Caco-2 (cell line): Measurements from ENCODE around the gene CD99L2. TPM values are rescaled to one million over a fixed set of nuclear protein-coding genes. Genes with fewer than 3 reads are reported as not detected.

Source experiments
- BruUV-seq: library from RNA; stranded (reverse); fragments of 400-500 nt; replicated peaks from 2 replicates; lab custom pipeline; 2021; lab: Mats Ljungman, UMichigan
- CTCF ChIA-PET: fragments of 300-600 bp; sonication (Branson Sonifier 250); formaldehyde crosslinking; loops from one replicate; lab custom pipeline; 2022; ENCODE audit warnings: antibody characterized with exemption; lab: Charles Lee
- POLR2A ChIA-PET: fragments of 300-600 bp; sonication (Branson Sonifier 250); formaldehyde crosslinking; loops from one replicate; lab custom pipeline; 2022; ENCODE audit warnings: antibody characterized with exemption; lab: Charles Lee
- DNase-seq, 2 experiments: peaks; one replicate each; pipeline versions ENCODE4 v3.0.0 to v3.0.0-alpha.2; 2020 to 2022
- H3K27me3 ChIP-seq: replicated peaks from 2 replicates; pipeline ENCODE4 v1.6.0; 2011; ENCODE audit warnings: low read length; ENCODE audit not compliant: control insufficient read depth, insufficient read depth
- H3K36me3 ChIP-seq: 2 replicates; pipeline ENCODE4 v1.5.1; 2011; ENCODE audit warnings: low read length; ENCODE audit not compliant: control insufficient read depth, insufficient read depth
- H3K4me1 ChIP-seq: fragments of 250-450 bp; sonication (Bioruptor Pico); 2 replicates; pipeline ENCODE4 v1.5.1; 2020; ENCODE audit warnings: mild to moderate bottlenecking
- H3K4me3 ChIP-seq: 2 replicates; pipeline ENCODE4 v1.5.1; 2011; ENCODE audit warnings: low read depth, mild to moderate bottlenecking, control low read depth, low read length
- H3K9me3 ChIP-seq: fragments of 250-450 bp; sonication (Bioruptor Pico); 2 replicates; pipeline ENCODE4 v1.5.1; 2020; ENCODE audit warnings: mild to moderate bottlenecking, moderate library complexity
- H3K27ac Mint-ChIP-seq: one replicate; pipeline ENCODE4 v1.8.0; 2022; ENCODE audit warnings: mixed read lengths; ENCODE audit not compliant: unreplicated experiment
- H3K27me3 Mint-ChIP-seq: one replicate; pipeline ENCODE4 v1.8.0; 2022; ENCODE audit warnings: mixed read lengths; ENCODE audit not compliant: insufficient read depth, unreplicated experiment
- H3K36me3 Mint-ChIP-seq: one replicate; pipeline ENCODE4 v1.8.0; 2022; ENCODE audit warnings: mild to moderate bottlenecking, mixed read lengths; ENCODE audit not compliant: insufficient read depth, unreplicated experiment
- H3K4me1 Mint-ChIP-seq: one replicate; pipeline ENCODE4 v1.8.0; 2022; ENCODE audit warnings: low read depth, mixed read lengths; ENCODE audit not compliant: unreplicated experiment
- H3K4me3 Mint-ChIP-seq: one replicate; pipeline ENCODE4 v1.8.0; 2022; ENCODE audit warnings: mild to moderate bottlenecking, moderate library complexity, mixed read lengths; ENCODE audit not compliant: unreplicated experiment
- H3K9me3 Mint-ChIP-seq: one replicate; pipeline ENCODE4 v1.8.0; 2022; ENCODE audit warnings: mixed read lengths; ENCODE audit not compliant: unreplicated experiment
- CTCF ChIP-seq, 2 experiments: fragments of 200-600 bp in 1 of 2; IDR thresholded peaks; 1 replicate in 1 of 2; 2 replicates in 1 of 2; pipeline versions ENCODE4 v1.5.1 to v1.8.0; 2011 to 2022; ENCODE audit warnings: antibody characterized with exemption in 1 of 2, control low read depth in 1 of 2, inconsistent platforms in 1 of 2, low read depth in 1 of 2, low read length in 1 of 2, mild to moderate bottlenecking in 1 of 2, moderate library complexity in 1 of 2; ENCODE audit not compliant: insufficient read depth in 1 of 2, severe bottlenecking in 1 of 2, unreplicated experiment in 1 of 2
- intact Hi-C: fragments of 100-400 bp; cut with micrococcal nuclease; formaldehyde crosslinking; loops from one replicate; pipeline ENCODE4 v1.10.0; 2022; ENCODE audit not compliant: unreplicated experiment
- total RNA-seq: library from RNA; stranded (reverse); gene quantifications from 2 replicates; pipeline ENCODE4 v1.2.3, GENCODE V29; 2022

CD99L2 gene
- total RNA-seq, 1 experiment from 2014 or later = 8.6 TPM

GRCh38 chrX:150767475-150768131 lies 130.9 kb downstream of the CD99L2 start:
- Mint-ChIP-seq H3K4me1 (no peaks in the 10 kb centered on the region), H3K27me3 (no peaks in the 10 kb centered on the region), H3K27ac (no peak overlapping the region), H3K4me3 (no peak overlapping the region), H3K36me3 (peaks cover 11% of the 10 kb centered on the region), H3K9me3 (no peaks in the 10 kb centered on the region)
- Histone ChIP-seq H3K4me3 (no peak overlapping the region), H3K9me3 (no peaks in the 10 kb centered on the region), H3K4me1 (no peaks in the 10 kb centered on the region), H3K36me3 (no peaks in the 10 kb centered on the region), H3K27me3 (no peaks in the 10 kb centered on the region)
- POLR2A ChIA-PET = no interaction called here
- no TSS peak for BruUV-seq
- no peak for TF ChIP-seq CTCF (IDR thresholded peaks at IDR 0.05; ENCODE audit: insufficient read depth in 1 of 2, low read depth in 1 of 2, low read length in 1 of 2, severe bottlenecking in 1 of 2, unreplicated experiment in 1 of 2)
- DNase-seq = no peak
- intact Hi-C loops = loop anchor here (1.0 kb wide), 1 partner anchor 237 kb away; no protein-coding TSS in a partner anchor
- CTCF ChIA-PET = no interaction called here

GRCh38 chrX:150767045-150767395 lies 131.4 kb downstream of the CD99L2 start:
- BruUV-seq = no TSS peak

GRCh38 chrX:150766351-150767044 lies 132.0 kb downstream of the CD99L2 start:
- CTCF ChIA-PET = no interaction called here

More at GRCh38 chrX:150767045-150767395, 131.4 kb downstream of the CD99L2 start:
- Histone ChIP-seq H3K9me3 (no peaks in the 10 kb centered on the region), H3K36me3 (no peaks in the 10 kb centered on the region), H3K4me1 (no peaks in the 10 kb centered on the region), H3K4me3 (no peak overlapping the region), H3K27me3 (no peaks in the 10 kb centered on the region)
- TF ChIP-seq CTCF (IDR thresholded peaks at IDR 0.05; ENCODE audit: insufficient read depth in 1 of 2, low read depth in 1 of 2, low read length in 1 of 2, severe bottlenecking in 1 of 2, unreplicated experiment in 1 of 2) = no peak
- H3K36me3 Mint-ChIP-seq = peaks cover 14% of the 10 kb centered on the region
- ChIA-PET POLR2A (no interaction called here), CTCF (no interaction called here)
- no peak overlapping the region for H3K4me3 Mint-ChIP-seq
- H3K9me3 Mint-ChIP-seq = no peaks in the 10 kb centered on the region
- intact Hi-C loops = loop anchor here (1.0 kb wide), 1 partner anchor 237 kb away; no protein-coding TSS in a partner anchor
- H3K4me1 Mint-ChIP-seq = no peaks in the 10 kb centered on the region
- no peaks in the 10 kb centered on the region for H3K27me3 Mint-ChIP-seq
- DNase-seq = no peak
- no peak overlapping the region for H3K27ac Mint-ChIP-seq

More at GRCh38 chrX:150766351-150767044, 132.0 kb downstream of the CD99L2 start:
- no peak overlapping the region for H3K4me3 Mint-ChIP-seq
- POLR2A ChIA-PET = no interaction called here
- H3K9me3 ChIP-seq = no peaks in the 10 kb centered on the region
- H3K27ac Mint-ChIP-seq = no peak overlapping the region
- peak in 1 of 2 experiments; percentile 10 for DNase-seq
- no TSS peak for BruUV-seq
- H3K36me3 ChIP-seq = no peaks in the 10 kb centered on the region
- no peaks in the 10 kb centered on the region for H3K9me3 Mint-ChIP-seq
- H3K36me3 Mint-ChIP-seq = peaks cover 14% of the 10 kb centered on the region
- no peak overlapping the region for H3K4me3 ChIP-seq
- no peaks in the 10 kb centered on the region for H3K4me1 ChIP-seq
- intact Hi-C loops = loop anchor here (1.0 kb wide), 1 partner anchor 238 kb away; no protein-coding TSS in a partner anchor
- H3K27me3 Mint-ChIP-seq = no peaks in the 10 kb centered on the region
- no peaks in the 10 kb centered on the region for H3K27me3 ChIP-seq
- H3K4me1 Mint-ChIP-seq = no peaks in the 10 kb centered on the region
- peak in 1 of 2 experiments; percentile 3 for TF ChIP-seq CTCF (IDR thresholded peaks at IDR 0.05; ENCODE audit: insufficient read depth in 1 of 2, low read depth in 1 of 2, low read length in 1 of 2, severe bottlenecking in 1 of 2, unreplicated experiment in 1 of 2)
